NOMO-1 (cell line): ENCODE results near the gene IL4R.
"Not testable (repeated sequence)": the region's sequence is repeated elsewhere in the genome, so short reads cannot be mapped to it uniquely, and the experiment has no call there.

Source experiments
- DNase-seq, 2 experiments: peaks; one replicate each; lab custom pipeline; 2025; ENCODE audit not compliant: unreplicated experiment in 2 of 2; lab: John Stamatoyannopoulos, UW

Gene IL4R

GRCh38 chr16:27327586-27327915, 13.8 kb downstream of the IL4R start:
- DNase-seq: no peak

DNA sequence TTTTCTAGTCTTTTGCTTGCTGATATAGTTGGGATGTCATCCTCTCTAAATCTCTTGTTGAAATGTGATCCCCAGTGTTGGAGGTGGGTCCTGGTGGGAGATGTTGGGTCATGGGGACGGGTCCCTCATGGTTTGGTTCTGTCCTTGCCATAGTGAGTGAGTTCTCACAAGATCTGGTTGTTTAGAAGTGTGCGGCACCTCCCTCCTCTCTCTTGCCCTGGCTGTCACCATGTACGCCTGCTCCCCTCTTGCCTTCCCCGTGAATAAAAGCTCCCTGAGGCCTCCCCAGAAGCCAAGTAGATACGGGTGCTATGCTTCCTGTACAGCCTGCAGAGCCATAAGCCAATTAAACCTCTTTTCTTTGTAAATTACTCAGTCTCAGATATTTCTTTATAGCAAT, 15.2 kb downstream of the IL4R start:
- DNase-seq: no peak

GRCh38 chr16:27329376-27330079, 15.8 kb downstream of the IL4R start:
- not testable (repeated sequence) for DNase-seq

- DNase-seq: no peak
These were observed 16.8 kb downstream of the IL4R start for GRCh38 chr16:27330542-27330941.

GRCh38 chr16:27332105-27332504, 18.3 kb downstream of the IL4R start:
- no peak for DNase-seq

DNA sequence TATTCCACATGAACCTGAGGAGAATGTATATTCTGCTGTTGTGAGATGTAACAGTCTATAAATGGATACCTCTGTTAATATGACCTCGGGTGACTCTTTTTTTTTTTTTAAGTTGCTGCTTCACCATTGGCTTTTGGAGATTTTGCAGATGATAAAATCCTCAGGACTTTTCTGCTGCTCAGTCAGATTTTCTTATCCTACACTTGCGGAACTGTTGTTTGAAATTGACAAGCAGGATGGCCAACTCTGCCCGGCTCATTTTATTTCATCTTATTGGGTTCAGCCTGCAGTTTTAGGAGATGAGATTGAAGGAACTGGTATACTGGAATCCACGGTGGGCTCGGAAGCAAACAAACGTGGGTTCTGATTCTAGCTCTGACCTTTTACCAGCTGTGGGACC, 19.3 kb downstream of the IL4R start:
- no peak for DNase-seq

DNA sequence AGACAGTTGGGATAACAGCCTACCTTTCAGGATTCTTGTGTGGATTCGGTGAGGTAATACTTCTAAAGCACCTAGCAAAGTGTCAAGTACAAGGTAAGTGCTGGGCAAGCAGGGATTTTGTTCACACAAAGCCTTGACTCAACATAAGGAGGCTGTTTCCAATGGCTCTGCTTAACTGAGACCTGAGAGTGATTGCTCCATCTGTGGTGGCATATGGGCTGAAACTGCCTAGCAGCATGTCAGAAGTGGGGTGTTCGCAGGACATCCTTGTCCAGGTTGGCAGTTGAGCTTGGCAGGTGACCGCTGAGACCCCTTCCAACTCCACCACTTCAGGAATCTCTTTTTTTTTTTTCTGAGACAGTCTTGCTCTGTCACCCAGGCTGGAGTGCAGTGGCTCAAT, 19.8 kb downstream of the IL4R start:
- DNase-seq: no peak

- DNase-seq: no peak
These were observed 20.5 kb downstream of the IL4R start for GRCh38 chr16:27334192-27334764.

DNA sequence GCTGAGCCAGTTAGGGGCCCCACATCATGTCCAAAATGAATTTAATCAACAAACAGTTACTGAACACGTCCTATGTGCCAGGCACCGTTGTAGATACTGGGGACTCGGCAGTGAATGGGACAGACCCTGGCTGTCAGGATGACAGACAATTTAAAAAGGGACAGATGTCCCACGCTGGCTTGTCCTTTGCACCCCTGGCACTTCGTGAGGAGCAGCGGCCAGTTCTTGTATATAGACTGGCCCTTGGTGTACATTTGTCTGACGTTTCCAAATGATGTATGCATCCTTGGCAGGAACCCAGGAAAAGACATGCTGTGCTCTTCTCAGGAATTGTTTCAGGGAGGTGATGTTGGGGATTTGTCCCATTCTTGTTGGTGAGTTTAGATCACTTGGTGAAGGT, 21.1 kb downstream of the IL4R start:
- DNase-seq: no peak

DNA sequence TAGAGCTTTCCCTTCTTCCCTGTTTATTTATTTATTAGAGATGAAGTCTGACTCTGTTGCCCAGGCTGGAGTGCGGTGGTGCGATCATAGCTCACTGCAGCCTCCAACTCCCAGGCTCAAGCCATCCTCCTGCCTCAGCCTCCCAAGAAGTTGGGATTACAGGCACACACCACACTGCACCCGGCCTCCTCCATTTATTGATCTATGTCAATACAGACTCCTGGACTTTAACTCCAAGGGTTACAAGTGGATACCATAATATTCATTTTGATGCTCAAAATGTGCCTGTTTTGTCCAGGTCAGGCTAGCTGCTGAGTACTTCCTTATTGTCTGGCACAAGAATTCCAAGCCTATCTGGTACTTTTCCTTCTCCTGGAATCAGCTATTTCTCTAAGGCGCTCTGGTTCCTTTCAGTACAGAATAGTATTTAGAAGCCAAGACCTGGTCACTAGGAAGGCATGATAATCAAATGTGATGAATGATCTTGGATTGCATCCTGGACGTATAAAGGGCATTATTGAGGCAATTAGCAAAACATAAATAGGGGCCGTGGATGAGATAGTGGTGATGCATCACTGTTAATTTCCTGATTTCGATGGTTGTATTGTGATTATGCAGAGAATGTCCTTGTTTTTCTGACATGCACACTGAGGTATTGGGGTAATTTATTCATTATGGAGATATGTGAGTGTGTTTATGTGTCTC, 21.7 kb downstream of the IL4R start:
- no peak for DNase-seq

DNA sequence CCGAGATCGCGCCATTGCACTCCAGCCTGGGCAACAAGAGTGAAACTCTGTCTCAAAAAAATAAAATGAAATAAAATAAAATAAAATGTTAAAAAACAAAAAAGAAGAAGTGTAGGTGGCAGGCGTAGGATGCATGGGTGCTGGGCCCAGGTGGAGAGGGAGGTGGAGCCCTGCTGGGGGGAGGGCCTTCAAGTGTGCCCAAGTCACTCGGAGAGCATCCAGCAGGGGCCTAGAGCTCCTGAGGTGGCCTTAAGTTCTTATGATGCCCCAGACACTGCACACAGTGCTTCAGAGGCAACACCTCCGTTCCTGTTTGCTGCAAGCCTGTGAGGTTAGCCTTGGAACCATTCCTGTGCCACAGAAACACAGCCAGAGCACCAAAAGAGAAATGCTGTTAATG, 23.2 kb downstream of the IL4R start:
- DNase-seq: no peak

DNA sequence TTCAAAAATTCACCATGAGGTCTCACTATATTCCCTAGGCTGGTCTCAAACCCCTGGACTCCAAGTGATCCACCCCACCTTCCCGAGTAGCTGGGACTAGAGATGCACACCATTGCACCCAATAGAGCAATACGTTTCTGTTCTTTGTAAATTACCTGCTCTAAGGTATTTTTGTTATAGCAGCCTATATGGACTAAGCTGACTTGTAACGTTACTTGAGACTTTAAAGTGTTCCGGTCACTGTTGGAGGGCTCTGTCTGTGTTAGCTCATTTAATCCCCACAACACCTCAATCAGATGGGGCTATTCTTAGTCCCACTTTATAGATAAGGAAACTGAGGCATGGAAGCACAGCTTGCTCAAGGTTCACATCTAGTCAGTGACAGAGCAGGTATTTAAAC, 25.4 kb downstream of the IL4R start:
- DNase-seq: no peak

DNA sequence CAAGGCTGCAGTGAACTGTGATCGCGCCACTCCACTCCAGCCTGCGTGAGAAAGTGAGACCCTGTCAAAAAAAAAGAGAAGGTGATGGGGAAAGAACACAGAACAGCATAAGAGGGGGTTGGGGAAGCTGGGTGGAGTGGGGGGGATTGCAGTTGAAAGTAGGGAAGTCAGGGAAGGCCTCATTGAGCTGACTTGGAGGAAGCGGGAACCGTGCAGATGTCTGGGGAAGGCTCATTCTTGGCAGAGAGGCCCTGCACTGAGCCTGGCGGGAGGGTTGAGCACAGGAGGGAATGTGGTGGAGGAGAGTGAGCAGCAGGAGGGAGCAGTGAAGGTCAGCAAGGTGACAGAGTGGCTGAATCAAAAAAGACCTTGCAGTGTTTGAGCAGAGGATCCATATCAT, 26.9 kb downstream of the IL4R start:
- no peak for DNase-seq

- DNase-seq: no peak
These were observed 27.8 kb downstream of the IL4R start for GRCh38 chr16:27341549-27341948.

GRCh38 chr16:27341971-27342370, 28.2 kb downstream of the IL4R start:
- DNase-seq: no peak

GRCh38 chr16:27344721-27345120, 30.9 kb downstream of the IL4R start:
- DNase-seq: no peak

DNA sequence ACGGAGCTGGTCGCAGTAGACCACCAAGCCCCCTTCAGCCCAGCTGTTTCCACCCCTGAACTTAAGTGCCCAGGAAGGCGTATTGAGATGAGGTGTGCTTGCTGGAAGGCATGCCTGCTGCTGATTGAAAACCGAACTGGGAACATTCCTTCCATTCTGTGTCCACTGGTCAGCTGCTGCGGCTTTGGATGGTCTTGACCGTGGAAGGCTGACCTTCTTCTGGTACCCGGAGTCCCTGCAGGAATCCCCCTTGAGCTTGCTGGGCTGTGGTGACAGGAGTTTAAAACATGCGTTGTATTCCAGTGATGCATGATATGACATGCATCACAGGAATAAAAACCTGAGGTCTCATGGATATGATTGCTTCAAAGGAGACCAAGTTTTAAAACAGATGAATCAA, 31.4 kb downstream of the IL4R start:
- DNase-seq: no peak

DNA sequence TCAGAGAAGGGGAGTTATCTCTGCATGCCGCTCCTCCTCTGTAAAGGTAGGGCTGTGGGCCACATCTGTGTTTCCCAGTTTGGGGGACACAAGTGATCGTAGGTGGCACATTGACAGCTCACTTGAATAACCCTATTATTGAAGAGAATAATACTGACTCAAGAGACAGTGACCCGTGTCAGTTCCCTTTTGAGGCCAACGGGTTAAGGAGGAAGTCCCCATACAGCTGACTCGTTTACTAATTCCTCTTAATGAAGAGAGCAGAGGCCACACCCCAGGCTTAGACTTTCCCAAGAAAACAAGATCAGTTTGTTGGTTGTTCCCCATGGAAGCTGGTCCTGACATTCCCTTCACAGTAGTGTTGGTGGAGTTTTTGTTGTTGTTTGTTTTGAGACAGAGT, 33.0 kb downstream of the IL4R start:
- DNase-seq: peak; percentile 47 to 77

- no peak for DNase-seq
These were observed 34.3 kb downstream of the IL4R start for GRCh38 chr16:27347930-27348685.

DNA sequence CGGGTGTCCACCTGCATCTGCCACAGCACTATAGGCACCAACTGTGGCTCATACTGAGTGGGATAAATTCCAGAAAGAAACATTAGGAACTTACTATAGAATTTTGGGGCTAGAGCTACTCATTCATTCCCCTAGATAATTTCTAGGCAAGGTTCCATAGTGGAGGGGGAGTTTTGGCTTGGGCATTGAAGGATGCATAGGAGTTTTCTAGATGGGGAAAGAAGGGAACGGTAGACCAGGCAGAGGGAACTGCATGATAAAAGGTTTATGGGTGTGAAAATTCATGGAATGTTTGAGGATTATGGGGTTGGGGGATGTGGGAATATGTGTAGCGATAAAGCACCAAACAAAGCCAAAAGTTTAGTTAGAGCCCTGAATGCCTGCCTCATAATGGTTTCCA, 35.5 kb downstream of the IL4R start:
- DNase-seq: no peak

- no peak for DNase-seq
These were observed 36.2 kb downstream of the IL4R start for GRCh38 chr16:27350006-27350405.

DNA sequence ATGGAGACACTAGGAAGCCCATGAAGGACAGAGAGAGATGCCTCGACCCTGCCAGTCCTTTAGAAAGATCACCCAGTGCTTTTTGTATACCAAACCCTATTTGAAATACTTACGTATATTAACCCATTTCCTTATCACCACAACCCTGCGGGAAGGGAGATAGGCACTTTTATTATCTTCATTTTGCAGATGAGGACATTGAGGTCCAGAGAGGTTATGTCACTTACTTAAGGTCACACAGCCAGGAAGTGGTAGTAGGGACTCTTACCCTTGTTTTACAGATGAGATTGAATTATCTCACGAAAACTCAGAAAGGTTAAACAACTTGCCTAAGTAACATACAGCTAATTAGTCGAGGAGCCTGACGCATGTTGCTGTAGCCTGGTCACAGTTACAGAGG, 38.2 kb downstream of the IL4R start:
- no peak for DNase-seq
